Measurements from ENCODE around the gene KRT1. TPM values are rescaled to one million over a fixed set of nuclear protein-coding genes. Genes with fewer than 3 reads are reported as not detected.
"Not testable (repeated sequence)": the region's sequence is repeated elsewhere in the genome, so short reads cannot be mapped to it uniquely, and the experiment has no call there.

The KRT1 gene
- total RNA-seq, 1 experiment from 2014 or later, result not detected

GRCh38 chr12:52682938-52683574 is 2.8 kb upstream of the KRT1 start:
- DNase-seq (ENCODE audit: low read depth), result no peak

GRCh38 chr12:52682381-52682660 is 2.1 kb upstream of the KRT1 start:
- no peak for DNase-seq (ENCODE audit: low read depth)

GRCh38 chr12:52681526-52682380 is 1.5 kb upstream of the KRT1 start:
- DNase-seq (ENCODE audit: low read depth), result no peak

DNA sequence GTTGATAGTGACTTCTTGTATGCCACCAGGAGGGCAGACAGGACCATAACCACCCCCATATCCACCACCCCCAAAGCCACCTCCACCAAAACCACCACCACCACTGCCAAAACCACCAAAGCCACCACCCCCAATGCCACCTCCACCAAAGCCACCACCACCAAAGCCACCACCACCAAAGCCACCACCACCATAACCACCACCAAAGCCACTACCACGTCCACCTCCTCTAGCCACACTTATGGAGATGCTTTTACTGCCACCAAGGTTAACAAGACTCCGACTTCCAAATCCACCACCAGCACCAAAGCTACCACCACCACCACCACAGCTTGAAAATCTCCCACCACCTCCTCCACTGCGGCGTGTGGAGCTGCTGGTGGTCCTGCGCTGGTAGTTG is 332 bp downstream of the KRT1 start:
- DNase-seq (ENCODE audit: low read depth), result no peak

DNA sequence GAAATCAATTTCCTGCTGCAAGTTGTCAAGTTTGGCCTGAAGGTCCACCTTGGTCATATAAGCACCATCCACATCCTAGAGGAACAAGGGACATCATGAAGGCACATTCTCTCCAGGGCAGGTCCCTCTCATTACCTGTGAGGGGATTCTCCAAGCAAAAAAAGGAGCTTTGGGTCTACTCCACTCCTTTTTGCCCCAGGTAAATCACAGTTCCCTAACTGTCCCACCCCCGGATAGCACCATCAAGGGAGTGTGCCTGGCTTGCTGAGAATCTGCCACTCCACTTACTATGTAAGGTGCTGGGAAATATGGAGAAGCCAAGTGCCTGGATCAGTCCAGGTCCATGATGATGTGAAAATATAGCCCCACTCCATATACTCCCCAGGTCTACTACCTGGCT is 2.5 kb downstream of the KRT1 start:
- DNase-seq (ENCODE audit: low read depth), result no peak

DNA sequence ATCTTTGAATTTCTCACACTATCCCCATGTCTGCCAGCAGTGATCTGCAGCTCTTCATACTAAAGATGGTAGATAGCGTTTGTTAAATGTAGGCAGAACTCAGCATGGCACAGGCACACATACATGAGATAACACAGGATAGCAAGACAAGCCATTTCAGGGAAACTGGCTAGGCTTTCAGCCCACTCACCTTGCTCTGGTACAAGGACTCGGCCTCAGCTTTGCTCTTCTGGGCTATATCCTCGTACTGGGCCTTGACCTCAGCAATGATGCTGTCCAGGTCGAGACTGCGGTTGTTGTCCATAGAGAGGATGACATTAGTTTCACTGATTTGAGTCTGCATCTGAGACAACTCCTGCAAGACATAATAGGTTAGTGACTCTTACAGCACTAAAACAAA is 3.1 kb downstream of the KRT1 start:
- no peak for DNase-seq (ENCODE audit: low read depth)

- DNase-seq (ENCODE audit: low read depth), result no peak
Measured at GRCh38 chr12:52676163-52676562, 4.0 kb downstream of the KRT1 start.

GRCh38 chr12:52675301-52675701 is 4.9 kb downstream of the KRT1 start:
- no peak for DNase-seq (ENCODE audit: low read depth)

- DNase-seq (ENCODE audit: low read depth), result no peak
Measured at GRCh38 chr12:52674433-52674775, 5.8 kb downstream of the KRT1 start.

GRCh38 chr12:52673713-52674432 is 6.3 kb downstream of the KRT1 start:
- DNase-seq (ENCODE audit: low read depth), result no peak

GRCh38 chr12:52673217-52673616 is 7.0 kb downstream of the KRT1 start:
- no peak for DNase-seq (ENCODE audit: low read depth)

DNA sequence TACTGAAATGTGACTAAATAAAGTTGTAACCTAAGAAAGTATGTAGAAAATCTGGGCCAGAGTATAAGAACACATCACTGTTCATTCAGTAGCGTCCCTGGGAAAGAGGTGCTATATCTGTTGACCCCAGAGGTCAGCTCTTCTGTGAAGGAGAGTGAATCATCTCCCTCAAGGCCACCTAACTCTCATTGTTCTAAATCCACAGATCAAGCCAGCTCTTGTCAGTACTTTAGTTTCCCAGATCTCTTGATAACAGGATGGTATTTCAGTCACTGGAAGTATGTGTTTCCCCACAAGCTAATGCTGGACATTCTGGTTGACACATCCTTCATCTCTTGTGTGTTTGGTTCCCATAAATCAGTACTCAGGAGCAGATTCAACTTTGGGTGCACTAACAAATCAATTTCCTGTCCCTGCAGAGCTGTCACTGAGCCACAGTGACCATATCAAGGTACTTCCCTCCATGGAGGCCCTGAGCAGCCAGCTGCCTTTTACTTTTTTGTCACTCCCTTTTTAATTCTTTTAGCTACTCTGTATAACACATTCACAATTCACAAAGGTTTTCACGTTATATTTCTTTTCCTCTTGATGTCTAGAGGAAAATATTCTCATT is 7.8 kb downstream of the KRT1 start:
- DNase-seq (ENCODE audit: low read depth), result no peak

- no peak for DNase-seq (ENCODE audit: low read depth)
Measured at GRCh38 chr12:52670961-52671360, 9.2 kb downstream of the KRT1 start.

DNA sequence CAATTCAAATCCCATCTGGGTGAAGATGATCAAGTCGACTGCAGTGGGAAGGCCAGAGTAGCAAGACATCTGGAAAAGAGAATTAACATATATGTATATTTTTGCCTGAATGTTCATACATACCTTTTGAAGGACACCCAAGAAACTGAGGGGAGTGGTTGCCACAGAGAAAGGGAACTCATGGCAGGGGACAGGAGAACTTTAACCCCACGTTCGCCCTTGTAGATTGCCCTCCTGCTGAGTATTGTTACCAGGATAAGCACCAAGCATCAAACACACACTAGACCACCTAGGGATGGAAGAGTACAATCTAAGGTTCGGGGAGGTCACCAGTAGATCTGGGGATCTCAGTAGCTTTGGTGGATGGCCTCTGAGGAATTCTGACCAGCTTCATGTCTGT is 9.7 kb downstream of the KRT1 start:
- DNase-seq (ENCODE audit: low read depth), result no peak

DNA sequence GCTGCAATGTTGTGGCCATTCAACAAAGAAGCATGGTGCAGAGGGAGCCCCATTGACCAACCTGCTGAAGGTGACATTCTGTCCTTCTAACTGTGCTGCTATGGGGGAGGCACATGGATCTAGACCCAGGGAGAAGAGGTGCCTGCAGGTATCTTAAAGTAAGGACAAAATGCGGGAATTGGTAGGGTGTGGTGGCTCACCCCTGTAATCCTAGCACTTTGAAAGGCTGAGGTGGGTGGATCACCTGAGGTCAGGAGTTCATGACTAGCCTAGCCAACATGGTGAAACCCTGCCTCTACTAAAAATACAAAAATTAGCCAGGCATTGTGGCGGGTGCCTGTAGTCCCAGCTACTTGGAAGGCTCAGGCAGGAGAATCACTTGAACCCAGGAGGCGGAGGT is 10.3 kb downstream of the KRT1 start:
- not testable (repeated sequence) for DNase-seq (ENCODE audit: low read depth)

GRCh38 chr12:52669426-52669825 is 10.8 kb downstream of the KRT1 start:
- DNase-seq (ENCODE audit: low read depth), result no peak

- DNase-seq (ENCODE audit: low read depth), result no peak
Measured at GRCh38 chr12:52667931-52668330, 12.3 kb downstream of the KRT1 start.

GRCh38 chr12:52667509-52667908 is 12.7 kb downstream of the KRT1 start:
- no peak for DNase-seq (ENCODE audit: low read depth)

- DNase-seq (ENCODE audit: low read depth), result no peak
Measured at GRCh38 chr12:52666471-52666870, 13.7 kb downstream of the KRT1 start.

- DNase-seq (ENCODE audit: low read depth), result no peak
Measured at GRCh38 chr12:52663420-52663819, 16.8 kb downstream of the KRT1 start.

DNA sequence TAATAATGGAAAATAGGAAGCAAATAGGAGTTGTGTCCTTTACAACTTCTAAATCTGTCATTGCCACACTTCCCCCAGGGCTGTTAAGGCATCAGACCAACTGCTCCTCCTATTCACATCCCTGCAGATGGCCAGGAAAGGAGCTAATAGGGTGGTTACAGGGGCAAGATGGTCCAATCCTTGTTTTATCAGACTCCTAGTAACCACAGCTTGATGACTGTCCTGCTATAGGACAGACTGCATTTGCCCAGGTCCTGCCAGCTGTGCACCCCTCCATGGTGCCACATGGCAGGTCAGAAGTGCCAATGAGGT is 17.3 kb downstream of the KRT1 start:
- no peak for DNase-seq (ENCODE audit: low read depth)

- DNase-seq (ENCODE audit: low read depth), result no peak
Measured at GRCh38 chr12:52662093-52662917, 17.9 kb downstream of the KRT1 start.
